H1 (cell line): ENCODE results near the gene IZUMO4. TPM values are rescaled to one million over a fixed set of nuclear protein-coding genes. Genes with fewer than 3 reads are reported as not detected.

ENCODE experiments used
- BCL11A ChIP-seq, 2 experiments: IDR thresholded peaks; one replicate each; pipeline ENCODE4 v1.6.1; 2011; ENCODE audit warnings: low read depth in 2 of 2, low read length in 2 of 2, mild to moderate bottlenecking in 2 of 2
- CBX5 ChIP-seq: fragments of 300-800, 300-1000 bp; sonication (generic); IDR thresholded peaks from 2 replicates; pipeline ENCODE4 v1.7.1; 2016; ENCODE audit warnings: antibody characterized with exemption, low read length, low read depth
- CTCF ChIP-seq, 3 experiments: IDR thresholded peaks; 1 replicate in 2 of 3; 2 replicates in 1 of 3; pipeline versions ENCODE4 v1.5.1 to v1.6.1; 2011; ENCODE audit warnings: low read length in 3 of 3, mild to moderate bottlenecking in 3 of 3, inconsistent platforms in 2 of 3, low read depth in 1 of 3, moderate library complexity in 1 of 3; ENCODE audit not compliant: insufficient read depth in 1 of 3; ENCODE audit errors: control extremely low read depth in 1 of 3
- EP300 ChIP-seq, 2 experiments: IDR thresholded peaks; 1 replicate in 1 of 2; 2 replicates in 1 of 2; pipeline ENCODE4 v1.6.1; 2011 to 2012; ENCODE audit warnings: low read depth in 2 of 2, low read length in 2 of 2, mild to moderate bottlenecking in 2 of 2, borderline replicate concordance in 1 of 2, inconsistent platforms in 1 of 2, moderate library complexity in 1 of 2
- TAF1 ChIP-seq: IDR thresholded peaks from 2 replicates; pipeline ENCODE4 v1.6.1; 2011; ENCODE audit warnings: mild to moderate bottlenecking, low read depth, low read length
- polyA plus RNA-seq, 7 experiments: library from polyadenylated mRNA; depleted of rRNA in 3 of 7; stranded (reverse) in 5 of 7; unstranded in 2 of 7; fragments of >200 nt in 5 of 7; fragments of 200-250 nt in 2 of 7; gene quantifications; 1 replicate in 5 of 7; 2 replicates in 1 of 7; 4 replicates in 1 of 7; pipeline versions ENCODE4 v1.2.1 to v1.2.3, GENCODE V29; 2011 to 2013; ENCODE audit warnings: missing spikeins in 2 of 7, mixed read lengths in 2 of 7
- total RNA-seq: library from RNA; stranded (reverse); fragmentation: NEBNext Ultra II Directional; extraction: Animal tissue kit (Norgen Biotek cat#: 25700); gene quantifications from 2 replicates; pipeline ENCODE4 v1.2.1, GENCODE V29; 2021

Gene IZUMO4
- total and polyA plus RNA-seq, 2 of the 8 experiments (the other 6 are each of a cell fraction or from before 2014, with no cell fraction given), result 1.8 to 1.9 TPM

DNA sequence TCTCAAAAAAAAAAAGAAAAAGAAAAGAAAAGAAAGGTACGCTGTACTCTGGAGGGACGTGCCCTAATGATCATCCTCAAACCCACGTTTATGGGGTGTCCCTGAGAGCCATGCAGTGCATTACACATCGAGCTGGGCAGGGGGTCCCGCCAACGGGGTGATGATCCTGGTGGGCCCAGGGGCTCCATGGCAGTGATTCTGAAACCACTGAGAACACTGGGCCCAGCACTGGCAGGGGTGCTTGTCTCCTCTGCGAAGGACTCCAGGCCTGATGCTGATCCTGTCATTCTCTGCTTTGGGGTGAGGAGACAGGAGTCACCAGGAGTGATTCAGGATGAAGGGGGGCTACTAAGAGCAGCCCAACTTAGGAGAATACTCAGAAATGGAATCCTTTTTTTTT, 19.3 kb upstream of the IZUMO4 start (continued):
- TF ChIP-seq TAF1 (no peak), CTCF (IDR thresholded peaks at IDR 0.05; ENCODE audit: control extremely low read depth in 1 of 3, insufficient read depth in 1 of 3, low read depth in 1 of 3, low read length in 3 of 3) (no peak), CBX5 (no peak), EP300 (IDR thresholded peaks at IDR 0.05; ENCODE audit: borderline replicate concordance in 1 of 2, low read depth in 2 of 2, low read length in 2 of 2) (no peak), BCL11A (IDR thresholded peaks at IDR 0.05; ENCODE audit: low read depth in 2 of 2, low read length in 2 of 2) (no peak)
